Activated naive CD8-positive, alpha-beta T cell treated with anti-CD3 and anti-CD28 coated beads, Interleukin-2, amount 10 ng/mL, durations not matched to agents 7 days and 5 days (primary cell): ENCODE results near the gene FGGY. TPM values are rescaled to one million over a fixed set of nuclear protein-coding genes. Genes with fewer than 3 reads are reported as not detected.

Source experiments
- ATAC-seq: fragments of 150-1000 bp; cut with Tn5 transposase; one replicate; pipeline ENCODE4 v1.10.0; 2021; ENCODE audit warnings: low read depth, moderate library complexity
- POLR2A ChIA-PET: fragments of 350-600 bp; sonication (Branson Sonifier 250); formaldehyde crosslinking; loops from one replicate; lab custom pipeline; 2021; ENCODE audit warnings: antibody characterized with exemption; lab: Charles Lee
- DNase-seq: peaks from one replicate; pipeline ENCODE4 v3.0.0; 2021
- H3K27ac Mint-ChIP-seq: one replicate; pipeline ENCODE4 v1.8.0; 2022; ENCODE audit warnings: mild to moderate bottlenecking, mixed read lengths
- H3K27me3 Mint-ChIP-seq: one replicate; pipeline ENCODE4 v1.8.0; 2022; ENCODE audit warnings: mild to moderate bottlenecking, moderate library complexity, mixed read lengths
- H3K36me3 Mint-ChIP-seq: one replicate; pipeline ENCODE4 v1.8.0; 2021; ENCODE audit warnings: mild to moderate bottlenecking, mixed read lengths
- H3K4me1 Mint-ChIP-seq: one replicate; pipeline ENCODE4 v1.8.0; 2021; ENCODE audit warnings: mixed read lengths
- H3K4me3 Mint-ChIP-seq: one replicate; pipeline ENCODE4 v1.8.0; 2022; ENCODE audit warnings: mild to moderate bottlenecking, moderate library complexity, mixed read lengths
- H3K9me3 Mint-ChIP-seq: one replicate; pipeline ENCODE4 v1.8.0; 2021; ENCODE audit warnings: mixed read lengths
- total RNA-seq, 2 experiments: library from RNA; stranded (reverse); gene quantifications; one replicate each; pipeline ENCODE4 v1.2.3, GENCODE V29; 2021

Gene FGGY
- total RNA-seq, 2 experiments from 2014 or later = 10.1 to 11.7 TPM

DNA sequence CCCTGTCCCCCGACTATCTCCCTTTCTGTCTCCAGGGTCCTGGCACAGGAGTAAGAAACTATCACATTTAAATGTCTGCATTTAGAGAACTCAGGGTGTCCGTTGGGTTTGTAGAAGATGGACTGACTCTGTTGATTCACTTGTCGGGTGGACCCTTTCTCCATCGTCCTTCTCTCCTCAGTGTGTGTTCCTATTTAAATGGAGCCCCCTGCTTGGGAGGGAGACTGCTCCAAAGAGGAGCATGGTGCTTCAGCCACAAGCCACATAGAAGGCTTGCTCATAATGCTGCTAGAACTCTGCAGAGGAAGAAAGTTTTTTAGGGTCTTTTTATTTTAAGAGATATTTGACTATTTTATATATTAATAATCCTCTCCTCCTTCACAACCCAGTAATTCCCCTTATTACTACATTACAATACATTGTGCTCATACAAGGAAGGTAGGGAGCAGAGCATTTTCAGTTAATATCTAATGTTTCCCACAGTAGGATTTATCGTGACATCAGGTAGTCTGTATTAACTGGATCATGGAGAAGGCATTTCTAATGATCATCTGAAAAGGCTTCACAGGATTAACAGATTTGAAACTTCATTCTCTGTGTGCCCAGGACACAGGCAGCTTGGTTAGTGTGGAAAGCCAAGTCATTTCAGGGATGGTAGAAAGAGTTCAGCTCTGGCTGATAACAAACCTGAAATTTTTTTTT, 13.8 kb downstream of the FGGY start:
- Mint-ChIP-seq H3K4me3 (no peak overlapping the region), H3K27me3 (no peaks in the 10 kb centered on the region), H3K4me1 (peaks cover 22% of the 10 kb centered on the region), H3K9me3 (peaks cover 12% of the 10 kb centered on the region), H3K36me3 (peaks cover 39% of the 10 kb centered on the region), H3K27ac (no peak overlapping the region)
- ATAC-seq (no peak), DNase-seq (no peak)
- POLR2A ChIA-PET = interaction anchor here (0.6 kb wide), 1 partner anchor 14 kb away, joined by 3 read pairs; no protein-coding TSS in a partner anchor

DNA sequence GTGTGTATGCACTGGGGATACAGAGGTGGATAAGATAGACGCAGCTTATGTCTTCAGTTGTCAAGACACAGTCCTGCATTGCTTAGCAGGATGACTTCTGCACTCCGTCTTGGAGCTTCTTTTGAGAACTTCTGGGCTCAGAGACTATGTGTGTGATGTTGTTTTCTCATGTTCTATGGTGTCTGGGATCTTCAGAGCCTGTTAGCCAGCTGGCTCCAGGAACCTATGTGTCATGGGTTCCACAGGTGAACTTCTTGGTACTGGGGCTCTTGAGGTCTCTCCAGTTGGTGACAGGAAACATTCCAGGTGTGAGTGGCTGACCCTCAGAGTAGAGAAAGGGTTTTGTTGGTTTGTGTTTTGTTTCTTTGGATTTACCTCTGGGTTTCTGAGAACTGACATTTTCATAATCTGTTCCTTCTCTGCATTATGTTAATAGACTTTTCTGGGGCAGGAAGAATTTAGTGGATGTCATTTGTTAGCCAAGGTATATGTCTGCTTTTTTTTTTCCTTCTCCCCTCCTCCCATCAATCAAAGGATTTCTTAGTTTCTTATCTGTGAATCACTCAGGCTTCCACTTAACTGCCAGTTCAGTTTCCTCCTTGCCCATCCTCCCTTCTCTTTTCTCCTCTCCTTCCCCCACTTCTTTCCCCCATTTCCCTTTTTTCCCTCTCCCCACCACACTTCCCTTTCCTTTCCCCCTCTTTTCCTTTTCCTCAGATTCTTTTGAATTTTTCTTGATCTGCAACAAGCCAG, 18.1 kb downstream of the FGGY start:
- DNase-seq (no peak), ATAC-seq (no peak)
- Mint-ChIP-seq H3K4me1 (peaks cover 23% of the 10 kb centered on the region), H3K36me3 (peaks cover 23% of the 10 kb centered on the region), H3K9me3 (peaks cover 5% of the 10 kb centered on the region), H3K27ac (no peak overlapping the region), H3K4me3 (peak overlapping the region; percentile 11), H3K27me3 (no peaks in the 10 kb centered on the region)
- POLR2A ChIA-PET = interaction anchor here (0.6 kb wide), 1 partner anchor 9 kb away, joined by 3 read pairs; no protein-coding TSS in a partner anchor

DNA sequence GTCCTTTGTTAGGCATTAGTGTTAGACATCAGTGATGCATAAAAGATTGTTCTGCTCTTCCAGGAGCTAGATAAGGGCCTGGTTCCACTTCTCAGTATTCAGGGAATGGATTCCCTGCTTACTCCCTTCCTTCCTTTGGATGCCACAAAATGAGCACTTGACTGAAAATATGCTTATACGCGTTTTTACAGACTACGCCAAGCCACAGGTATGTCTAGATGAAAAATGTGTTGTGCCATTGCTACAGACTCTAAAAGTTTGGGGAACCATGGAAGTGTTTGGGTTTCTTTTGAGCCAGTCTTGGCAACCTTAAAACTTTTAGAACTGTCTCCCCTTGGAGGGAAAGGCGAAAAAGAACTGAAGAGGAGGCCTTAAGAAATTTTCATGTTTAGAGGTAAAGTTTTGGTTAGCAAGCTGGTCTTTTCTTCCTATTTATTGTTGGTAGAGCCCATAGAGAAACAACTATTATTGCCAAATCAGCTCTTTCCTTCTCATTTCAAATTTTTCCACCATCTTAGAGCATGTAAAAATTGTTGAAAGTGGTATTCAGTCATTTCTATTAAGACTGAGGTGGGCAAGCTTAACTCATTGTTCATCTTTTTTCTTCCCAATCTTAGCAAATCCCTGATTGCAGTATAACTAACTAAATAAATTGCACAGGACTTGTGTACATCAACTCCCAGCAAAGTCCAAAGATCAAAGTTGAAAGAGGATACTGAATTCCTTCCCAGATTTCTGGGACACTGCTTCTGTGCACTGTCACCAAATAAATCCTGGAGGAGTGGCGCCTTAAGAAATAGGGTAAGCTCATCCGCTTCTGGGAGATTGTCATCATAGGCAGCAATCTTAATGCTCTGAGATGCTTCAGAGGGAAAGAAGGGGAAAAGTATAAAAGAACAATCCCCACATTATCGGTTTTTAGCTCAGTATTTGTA, 18.9 kb downstream of the FGGY start:
- no peak overlapping the region for H3K4me3 Mint-ChIP-seq
- ATAC-seq = no peak
- peaks cover 22% of the 10 kb centered on the region for H3K36me3 Mint-ChIP-seq
- peaks cover 5% of the 10 kb centered on the region for H3K9me3 Mint-ChIP-seq
- H3K27me3 Mint-ChIP-seq = no peaks in the 10 kb centered on the region
- DNase-seq = no peak
- POLR2A ChIA-PET = interaction anchor here (0.6 kb wide), 1 partner anchor 8 kb away, joined by 3 read pairs; no protein-coding TSS in a partner anchor
- H3K27ac Mint-ChIP-seq = no peak overlapping the region
- peaks cover 23% of the 10 kb centered on the region for H3K4me1 Mint-ChIP-seq

DNA sequence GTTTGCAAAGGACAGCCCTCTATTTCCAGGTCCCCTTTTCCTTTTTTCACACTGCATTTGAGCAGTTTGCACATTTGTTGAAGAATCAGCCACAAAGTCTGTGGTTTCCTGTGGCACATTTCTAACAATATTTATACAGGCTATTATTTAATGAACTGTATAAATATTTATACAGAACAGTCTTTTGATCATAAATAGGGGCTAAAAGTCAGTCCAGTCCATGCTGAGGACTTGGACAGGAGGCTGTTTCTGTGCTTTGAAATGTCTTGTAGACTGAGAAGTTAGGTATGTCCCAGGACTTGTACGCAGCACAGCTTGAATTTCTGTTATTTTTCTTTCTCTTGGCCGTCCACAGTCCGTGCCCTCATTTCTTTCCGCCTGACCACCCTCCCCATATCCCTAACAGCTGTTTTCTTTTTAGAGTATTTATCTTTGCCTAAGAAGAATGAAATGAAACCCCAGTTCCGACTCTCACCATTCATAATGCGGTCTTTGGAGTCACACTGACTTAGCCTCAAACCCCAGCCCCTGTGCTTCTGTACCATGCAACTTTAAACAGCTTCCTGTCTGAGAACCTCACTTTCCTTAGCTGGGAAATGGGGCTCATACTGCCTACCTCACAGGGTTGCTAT, 19.7 kb downstream of the FGGY start:
- H3K4me3 Mint-ChIP-seq = no peak overlapping the region
- DNase-seq (no peak), ATAC-seq (no peak)
- peaks cover 19% of the 10 kb centered on the region for H3K36me3 Mint-ChIP-seq
- H3K27ac Mint-ChIP-seq = peak overlapping the region; percentile 4
- H3K4me1 Mint-ChIP-seq = peaks cover 21% of the 10 kb centered on the region
- POLR2A ChIA-PET = no interaction called here
- H3K9me3 Mint-ChIP-seq = peaks cover 2% of the 10 kb centered on the region
- H3K27me3 Mint-ChIP-seq = no peaks in the 10 kb centered on the region

DNA sequence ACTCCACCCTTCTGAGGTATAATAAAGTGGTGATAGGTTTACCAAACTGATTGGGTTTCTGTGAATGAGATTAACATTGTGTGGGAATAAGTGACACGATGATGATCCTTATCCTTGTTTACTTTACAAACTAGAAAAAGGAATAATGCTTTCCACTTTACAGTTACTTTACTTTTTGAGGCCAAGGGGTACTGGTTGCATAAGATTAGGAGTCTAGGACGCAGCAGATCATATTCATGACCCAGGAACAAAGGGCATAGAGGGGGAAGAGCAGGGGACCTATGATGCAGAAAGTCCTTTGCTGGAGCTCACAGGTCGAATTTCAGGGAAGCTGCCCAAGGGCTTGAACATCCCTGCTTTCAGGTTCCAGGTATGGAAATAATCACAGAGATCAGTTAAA, 20.4 kb downstream of the FGGY start:
- Mint-ChIP-seq H3K27me3 (no peaks in the 10 kb centered on the region), H3K4me1 (peaks cover 20% of the 10 kb centered on the region), H3K27ac (no peak overlapping the region), H3K36me3 (peaks cover 15% of the 10 kb centered on the region), H3K4me3 (no peak overlapping the region), H3K9me3 (peaks cover under 1% of the 10 kb centered on the region)
- POLR2A ChIA-PET = no interaction called here
- DNase-seq = no peak
- no peak for ATAC-seq

DNA sequence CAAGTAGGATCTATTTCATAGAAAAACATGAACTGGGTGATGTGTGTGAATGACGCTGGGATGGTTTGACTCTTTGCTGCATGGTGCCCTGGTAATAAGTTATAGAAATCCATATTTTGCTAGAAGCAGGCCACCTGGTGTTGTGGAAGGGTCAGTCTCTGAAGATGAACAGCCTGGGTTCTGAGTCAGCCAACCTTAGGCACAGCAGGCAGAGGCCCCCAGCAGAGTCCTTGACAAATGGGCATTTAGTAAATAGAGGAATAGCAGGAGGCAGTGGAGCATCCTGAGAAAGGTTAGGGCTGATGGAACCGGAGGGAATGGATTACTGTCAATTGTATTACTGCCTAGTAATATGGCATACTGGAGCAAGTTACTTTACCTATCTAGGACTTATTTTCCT, 20.9 kb downstream of the FGGY start:
- ATAC-seq (no peak), DNase-seq (no peak)
- H3K9me3 Mint-ChIP-seq = no peaks in the 10 kb centered on the region
- H3K27ac Mint-ChIP-seq = no peak overlapping the region
- H3K4me1 Mint-ChIP-seq = peaks cover 20% of the 10 kb centered on the region
- peaks cover 16% of the 10 kb centered on the region for H3K36me3 Mint-ChIP-seq
- no peak overlapping the region for H3K4me3 Mint-ChIP-seq
- POLR2A ChIA-PET = interaction anchor here (0.5 kb wide), 1 partner anchor 1210 kb away, joined by 3 read pairs; no protein-coding TSS in a partner anchor
- no peaks in the 10 kb centered on the region for H3K27me3 Mint-ChIP-seq

DNA sequence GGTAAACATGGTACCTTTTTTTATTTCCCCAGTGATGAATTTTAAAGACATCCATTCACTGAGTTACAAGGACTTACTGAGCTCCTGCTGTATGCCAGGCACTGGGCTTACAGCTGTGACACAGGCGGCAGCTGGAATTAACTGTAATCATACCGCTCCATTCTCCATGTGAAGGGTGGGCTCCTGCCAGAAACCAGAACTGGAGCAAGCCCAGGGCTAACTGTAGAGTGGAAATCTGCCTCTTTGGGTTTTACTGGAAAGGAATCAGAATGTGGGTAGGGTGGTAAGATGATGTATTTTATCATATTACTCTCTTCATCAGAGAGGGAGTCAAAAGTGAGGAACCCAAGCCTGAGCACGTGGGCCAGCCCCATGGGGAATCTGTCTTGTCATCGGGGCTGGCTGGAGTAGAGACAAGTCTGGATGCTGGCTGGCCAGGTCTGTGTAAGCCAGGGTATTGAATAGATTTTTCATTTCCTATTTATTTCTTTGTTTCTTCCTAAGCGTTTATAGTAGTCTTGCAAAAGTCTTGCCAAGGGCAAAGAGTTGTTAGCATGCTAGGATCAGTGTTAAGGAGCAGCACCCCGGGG, 21.5 kb downstream of the FGGY start:
- ATAC-seq (no peak), DNase-seq (no peak)
- Mint-ChIP-seq H3K4me3 (no peak overlapping the region), H3K27ac (no peak overlapping the region), H3K9me3 (no peaks in the 10 kb centered on the region), H3K4me1 (peaks cover 20% of the 10 kb centered on the region), H3K36me3 (peaks cover 12% of the 10 kb centered on the region), H3K27me3 (no peaks in the 10 kb centered on the region)
- POLR2A ChIA-PET = interaction anchor here (0.5 kb wide), 1 partner anchor 1211 kb away, joined by 3 read pairs; no protein-coding TSS in a partner anchor

DNA sequence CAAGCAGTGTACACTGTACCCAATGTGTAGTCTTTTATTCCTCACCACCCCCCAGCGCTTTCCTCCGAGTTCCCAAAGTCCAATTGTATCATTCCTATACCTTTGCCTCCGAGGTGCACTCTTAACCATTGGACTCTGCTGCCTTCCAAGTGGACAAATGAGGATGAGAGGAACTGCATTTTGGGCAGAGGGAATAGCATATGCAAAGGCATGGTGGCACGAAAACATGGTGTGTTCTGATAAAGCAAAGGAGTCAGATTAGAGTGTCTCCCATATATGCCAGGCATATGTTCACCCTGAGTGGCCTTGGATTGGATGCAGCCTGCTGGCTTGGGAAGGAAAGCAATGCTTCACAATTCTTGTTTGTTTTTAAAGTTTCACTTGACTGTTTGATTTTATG, 25.5 kb downstream of the FGGY start:
- no peak for ATAC-seq
- Mint-ChIP-seq H3K9me3 (peaks cover 8% of the 10 kb centered on the region), H3K36me3 (peaks cover 26% of the 10 kb centered on the region), H3K27ac (no peak overlapping the region), H3K4me3 (no peak overlapping the region), H3K4me1 (peaks cover 2% of the 10 kb centered on the region), H3K27me3 (no peaks in the 10 kb centered on the region)
- POLR2A ChIA-PET = no interaction called here
- no peak for DNase-seq

DNA sequence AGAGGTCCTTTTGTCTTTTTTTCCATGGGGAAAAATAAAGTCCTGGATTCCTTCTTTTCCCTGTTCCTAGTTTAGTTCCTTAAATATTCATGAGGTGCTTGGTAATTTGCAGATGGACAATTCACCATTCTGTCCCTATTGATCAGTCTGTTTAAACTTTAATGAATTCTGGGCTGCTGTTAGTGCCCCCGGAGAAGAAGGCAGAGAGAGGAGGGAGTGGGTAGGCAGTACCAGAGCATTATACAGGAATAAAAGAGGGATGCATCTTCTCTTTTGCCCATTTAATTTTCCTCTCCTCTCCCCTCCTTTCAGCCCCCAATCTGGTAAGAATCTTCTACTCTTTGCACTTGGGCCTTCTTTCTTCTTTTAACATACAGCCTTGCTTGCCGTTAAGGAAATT, 25.9 kb downstream of the FGGY start:
- H3K36me3 Mint-ChIP-seq = peaks cover 28% of the 10 kb centered on the region
- no peak overlapping the region for H3K27ac Mint-ChIP-seq
- DNase-seq (no peak), ATAC-seq (no peak)
- no peaks in the 10 kb centered on the region for H3K27me3 Mint-ChIP-seq
- H3K4me3 Mint-ChIP-seq = no peak overlapping the region
- H3K9me3 Mint-ChIP-seq = peaks cover 8% of the 10 kb centered on the region
- H3K4me1 Mint-ChIP-seq = peaks cover 5% of the 10 kb centered on the region
- POLR2A ChIA-PET = no interaction called here

DNA sequence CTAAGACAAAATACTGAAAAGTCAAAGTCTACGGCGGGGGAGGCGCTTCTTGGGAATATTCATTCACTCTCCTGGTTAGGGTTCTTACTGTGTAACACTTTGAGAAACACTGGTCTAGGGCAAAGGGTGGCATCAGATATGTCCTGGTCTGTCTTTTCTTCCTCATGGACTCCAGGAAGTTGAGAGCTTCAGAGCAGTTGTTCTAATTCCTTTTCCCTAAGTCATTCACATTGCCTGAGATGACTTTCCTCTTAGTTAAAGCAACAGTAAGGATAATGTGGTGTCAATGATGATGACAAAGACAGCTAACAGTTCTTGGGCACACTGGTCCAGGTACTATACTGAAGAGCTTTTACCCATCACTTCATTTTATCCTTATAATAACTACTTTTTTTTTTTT, 27.0 kb downstream of the FGGY start:
- no peaks in the 10 kb centered on the region for H3K27me3 Mint-ChIP-seq
- DNase-seq (no peak), ATAC-seq (no peak)
- H3K4me3 Mint-ChIP-seq = no peak overlapping the region
- H3K27ac Mint-ChIP-seq = no peak overlapping the region
- peaks cover 12% of the 10 kb centered on the region for H3K4me1 Mint-ChIP-seq
- peaks cover 29% of the 10 kb centered on the region for H3K36me3 Mint-ChIP-seq
- POLR2A ChIA-PET = interaction anchor here (0.6 kb wide), 1 partner anchor 8 kb away, joined by 3 read pairs; no protein-coding TSS in a partner anchor
- H3K9me3 Mint-ChIP-seq = peaks cover 9% of the 10 kb centered on the region

DNA sequence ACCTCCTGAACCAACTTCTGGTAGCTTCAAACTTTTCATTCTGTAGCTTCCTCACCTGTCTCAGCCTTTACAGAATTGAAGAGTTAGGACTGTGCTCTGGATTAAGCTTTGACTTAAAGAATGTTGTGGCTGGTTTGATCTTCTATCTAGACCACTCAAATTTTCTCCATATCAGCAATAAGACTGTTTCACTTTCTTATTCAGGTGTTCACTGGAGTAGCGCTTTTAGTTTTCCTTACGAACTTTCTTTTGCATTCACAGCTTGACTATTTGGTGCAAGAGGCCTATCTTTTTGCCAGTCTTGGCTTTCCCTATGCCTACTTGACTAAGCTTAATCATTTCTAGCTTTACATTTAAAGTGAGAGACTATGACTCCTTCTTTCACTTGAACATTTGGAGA, 31.5 kb downstream of the FGGY start:
- Mint-ChIP-seq H3K27me3 (no peaks in the 10 kb centered on the region), H3K9me3 (peaks cover 9% of the 10 kb centered on the region), H3K36me3 (peaks cover 33% of the 10 kb centered on the region), H3K27ac (peak overlapping the region; percentile 51), H3K4me1 (peaks cover 23% of the 10 kb centered on the region), H3K4me3 (peak overlapping the region; percentile 59)
- ATAC-seq (peak; percentile 38), DNase-seq (no peak)
- POLR2A ChIA-PET = no interaction called here

DNA sequence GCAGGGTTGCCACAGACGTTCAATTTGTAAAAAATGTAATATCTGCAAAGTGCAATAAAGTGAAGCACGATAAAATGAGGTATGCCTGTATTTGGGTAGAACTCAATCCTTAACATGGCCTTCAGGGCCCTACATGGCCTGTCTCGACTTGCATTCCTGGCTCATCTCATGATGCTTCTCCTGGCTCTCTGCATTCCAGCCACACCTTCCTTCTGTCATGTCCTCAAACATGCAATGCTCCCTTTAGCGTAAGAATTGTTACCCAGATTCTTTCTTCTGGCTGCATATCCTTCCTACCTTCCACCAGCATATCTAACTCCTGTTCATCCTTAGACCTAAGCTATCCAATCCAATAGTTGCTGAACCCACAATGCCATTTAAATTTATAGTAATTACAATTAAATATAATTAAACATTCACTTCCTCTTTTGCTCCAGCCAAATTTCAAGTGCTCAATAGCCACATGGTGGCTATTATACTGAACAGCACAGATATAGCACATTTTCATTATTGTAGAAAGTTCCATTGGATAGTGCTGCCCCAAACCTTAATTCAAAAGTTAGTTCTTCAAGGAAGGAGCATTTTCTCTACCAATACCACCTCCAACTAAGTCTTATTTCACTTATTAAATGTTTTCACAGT, 32.6 kb downstream of the FGGY start:
- Mint-ChIP-seq H3K4me1 (peaks cover 31% of the 10 kb centered on the region), H3K4me3 (no peak overlapping the region), H3K27me3 (no peaks in the 10 kb centered on the region), H3K9me3 (peaks cover 7% of the 10 kb centered on the region), H3K36me3 (peaks cover 31% of the 10 kb centered on the region), H3K27ac (no peak overlapping the region)
- DNase-seq (no peak), ATAC-seq (no peak)
- POLR2A ChIA-PET = no interaction called here
